ENCODE results near the gene MORN3.

DNA sequence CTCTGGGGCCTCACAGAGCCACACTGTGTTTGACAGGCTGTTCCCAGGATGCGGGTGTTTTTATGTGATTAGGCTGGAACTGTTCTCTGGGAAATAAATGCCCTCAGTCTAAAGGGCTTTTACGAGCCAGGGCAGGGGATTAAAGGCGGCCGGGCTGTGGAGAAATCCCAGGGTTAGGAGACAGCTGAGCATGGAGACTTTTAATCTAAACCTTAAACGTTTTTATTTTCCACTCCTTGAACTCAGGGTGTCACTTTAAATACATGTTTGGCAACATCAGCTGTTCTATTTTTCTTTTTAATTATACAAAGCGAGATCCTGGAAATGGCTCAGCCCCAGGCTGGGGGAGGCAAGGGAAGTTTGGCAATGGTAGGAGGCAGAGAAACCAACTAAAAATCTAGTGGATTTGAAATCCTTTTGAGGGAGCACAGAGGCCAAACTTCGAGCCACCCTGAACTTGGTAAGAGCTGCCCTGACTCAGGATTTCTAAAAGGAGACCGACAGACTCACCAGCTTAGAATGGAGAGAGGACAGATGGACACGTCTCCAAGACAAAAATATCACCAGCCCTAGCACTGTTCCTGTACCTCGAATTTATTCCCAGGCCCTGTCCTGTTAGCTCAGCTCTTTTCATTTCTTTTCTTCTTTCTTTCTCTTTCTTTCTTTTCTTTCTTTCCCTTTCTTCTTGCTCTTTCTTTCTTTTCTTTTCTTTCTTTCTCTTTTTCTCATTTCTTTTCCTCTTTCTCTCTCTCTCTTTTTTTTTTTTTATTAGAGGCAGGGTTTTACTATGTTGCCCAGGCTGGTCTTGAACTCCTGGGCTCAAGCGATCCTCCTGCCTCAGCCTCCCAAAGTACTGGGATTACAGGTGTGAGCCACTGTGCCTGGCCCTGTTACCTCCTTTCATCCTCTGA, 59.0 kb downstream of the MORN3 start:
- TF ChIP-seq EZH2 (IDR thresholded peaks at IDR 0.05; ENCODE audit: low read depth, low read length, severe bottlenecking) (no peak), SRF (IDR thresholded peaks at IDR 0.05; ENCODE audit: low read depth, low read length) (no peak), JUN (IDR thresholded peaks at IDR 0.05; ENCODE audit: low read depth, low read length) (no peak), EP300 (IDR thresholded peaks at IDR 0.05; ENCODE audit: borderline replicate concordance in 1 of 2, low read depth in 2 of 2, low read length in 2 of 2) (no peak), SIRT6 (IDR thresholded peaks at IDR 0.05; ENCODE audit: low read length) (no peak), CREB1 (IDR thresholded peaks at IDR 0.05) (no peak), TAF7 (optimal IDR thresholded peaks at IDR 0.05; ENCODE audit: borderline replicate concordance, low read depth, low read length) (no peak), POLR2A (IDR thresholded peaks at IDR 0.05; ENCODE audit: control extremely low read depth in 1 of 2, low read depth in 2 of 2, low read length in 2 of 2) (no peak), SP1 (IDR thresholded peaks at IDR 0.05; ENCODE audit: low read depth, low read length) (no peak)
- TF ChIP-seq, protein P1, sequence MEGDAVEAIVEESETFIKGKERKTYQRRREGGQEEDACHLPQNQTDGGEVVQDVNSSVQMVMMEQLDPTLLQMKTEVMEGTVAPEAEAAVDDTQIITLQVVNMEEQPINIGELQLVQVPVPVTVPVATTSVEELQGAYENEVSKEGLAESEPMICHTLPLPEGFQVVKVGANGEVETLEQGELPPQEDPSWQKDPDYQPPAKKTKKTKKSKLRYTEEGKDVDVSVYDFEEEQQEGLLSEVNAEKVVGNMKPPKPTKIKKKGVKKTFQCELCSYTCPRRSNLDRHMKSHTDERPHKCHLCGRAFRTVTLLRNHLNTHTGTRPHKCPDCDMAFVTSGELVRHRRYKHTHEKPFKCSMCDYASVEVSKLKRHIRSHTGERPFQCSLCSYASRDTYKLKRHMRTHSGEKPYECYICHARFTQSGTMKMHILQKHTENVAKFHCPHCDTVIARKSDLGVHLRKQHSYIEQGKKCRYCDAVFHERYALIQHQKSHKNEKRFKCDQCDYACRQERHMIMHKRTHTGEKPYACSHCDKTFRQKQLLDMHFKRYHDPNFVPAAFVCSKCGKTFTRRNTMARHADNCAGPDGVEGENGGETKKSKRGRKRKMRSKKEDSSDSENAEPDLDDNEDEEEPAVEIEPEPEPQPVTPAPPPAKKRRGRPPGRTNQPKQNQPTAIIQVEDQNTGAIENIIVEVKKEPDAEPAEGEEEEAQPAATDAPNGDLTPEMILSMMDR (IDR thresholded peaks at IDR 0.05; ENCODE audit: control extremely low read depth in 1 of 3, insufficient read depth in 1 of 3, low read depth in 1 of 3, low read length in 3 of 3), result no peak
- TF ChIP-seq, protein P2, sequence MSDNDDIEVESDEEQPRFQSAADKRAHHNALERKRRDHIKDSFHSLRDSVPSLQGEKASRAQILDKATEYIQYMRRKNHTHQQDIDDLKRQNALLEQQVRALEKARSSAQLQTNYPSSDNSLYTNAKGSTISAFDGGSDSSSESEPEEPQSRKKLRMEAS (IDR thresholded peaks at IDR 0.05), result no peak
- TF ChIP-seq, protein P3, sequence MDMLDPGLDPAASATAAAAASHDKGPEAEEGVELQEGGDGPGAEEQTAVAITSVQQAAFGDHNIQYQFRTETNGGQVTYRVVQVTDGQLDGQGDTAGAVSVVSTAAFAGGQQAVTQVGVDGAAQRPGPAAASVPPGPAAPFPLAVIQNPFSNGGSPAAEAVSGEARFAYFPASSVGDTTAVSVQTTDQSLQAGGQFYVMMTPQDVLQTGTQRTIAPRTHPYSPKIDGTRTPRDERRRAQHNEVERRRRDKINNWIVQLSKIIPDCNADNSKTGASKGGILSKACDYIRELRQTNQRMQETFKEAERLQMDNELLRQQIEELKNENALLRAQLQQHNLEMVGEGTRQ (IDR thresholded peaks at IDR 0.05; ENCODE audit: low read length), result no peak
- TF ChIP-seq, protein P4, sequence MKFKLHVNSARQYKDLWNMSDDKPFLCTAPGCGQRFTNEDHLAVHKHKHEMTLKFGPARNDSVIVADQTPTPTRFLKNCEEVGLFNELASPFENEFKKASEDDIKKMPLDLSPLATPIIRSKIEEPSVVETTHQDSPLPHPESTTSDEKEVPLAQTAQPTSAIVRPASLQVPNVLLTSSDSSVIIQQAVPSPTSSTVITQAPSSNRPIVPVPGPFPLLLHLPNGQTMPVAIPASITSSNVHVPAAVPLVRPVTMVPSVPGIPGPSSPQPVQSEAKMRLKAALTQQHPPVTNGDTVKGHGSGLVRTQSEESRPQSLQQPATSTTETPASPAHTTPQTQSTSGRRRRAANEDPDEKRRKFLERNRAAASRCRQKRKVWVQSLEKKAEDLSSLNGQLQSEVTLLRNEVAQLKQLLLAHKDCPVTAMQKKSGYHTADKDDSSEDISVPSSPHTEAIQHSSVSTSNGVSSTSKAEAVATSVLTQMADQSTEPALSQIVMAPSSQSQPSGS (IDR thresholded peaks at IDR 0.05; ENCODE audit: low read length), result no peak

All from H1 (cell line).